Parathyroid adenoma (tissue), 2 donors: ENCODE data around the gene SLC26A11.

Experiments used
- H2AFZ ChIP-seq: fragments of 300-600 bp; sonication (generic); one replicate; pipeline ENCODE4 v1.7.0; 2017; ENCODE audit warnings: antibody characterized with exemption, mild to moderate bottlenecking
- H3K27ac ChIP-seq: fragments of 300-600 bp; sonication (generic); one replicate; pipeline ENCODE4 v1.7.0; 2017
- H3K27me3 ChIP-seq: fragments of 300-600 bp; sonication (generic); one replicate; pipeline ENCODE4 v1.7.0; 2017; ENCODE audit warnings: low read length; ENCODE audit not compliant: control insufficient read depth, insufficient read depth
- H3K36me3 ChIP-seq: fragments of 300-600 bp; sonication (generic); one replicate; pipeline ENCODE4 v1.7.0; 2017; ENCODE audit warnings: low read length; ENCODE audit not compliant: control insufficient read depth, insufficient read depth
- H3K4me1 ChIP-seq: fragments of 300-600 bp; sonication (generic); one replicate; pipeline ENCODE4 v1.7.0; 2017; ENCODE audit warnings: control low read depth
- H3K4me2 ChIP-seq: fragments of 300-600 bp; sonication (generic); one replicate; pipeline ENCODE4 v1.7.0; 2017; ENCODE audit warnings: low read length
- H3K4me3 ChIP-seq: fragments of 300-600 bp; sonication (generic); one replicate; pipeline ENCODE4 v1.7.0; 2017; ENCODE audit warnings: low read depth, low read length
- H3K79me2 ChIP-seq: fragments of 300-600 bp; sonication (generic); one replicate; pipeline ENCODE4 v1.7.0; 2017; ENCODE audit warnings: control low read depth
- H3K9ac ChIP-seq: fragments of 300-600 bp; sonication (generic); one replicate; pipeline ENCODE4 v1.7.0; 2017; ENCODE audit warnings: mild to moderate bottlenecking
- H3K9me3 ChIP-seq: fragments of 300-600 bp; sonication (generic); one replicate; pipeline ENCODE4 v1.7.0; 2017; ENCODE audit warnings: low read length; ENCODE audit not compliant: control insufficient read depth
- TF ChIP-seq, protein P1 (sequence below): fragments of 300-600 bp; sonication (generic); IDR thresholded peaks from one replicate; pipeline ENCODE4 v1.7.0; 2017; ENCODE audit warnings: antibody characterized with exemption, mild to moderate bottlenecking
- donor health status: primary hyperparathyroidism.

SLC26A11 gene

DNA sequence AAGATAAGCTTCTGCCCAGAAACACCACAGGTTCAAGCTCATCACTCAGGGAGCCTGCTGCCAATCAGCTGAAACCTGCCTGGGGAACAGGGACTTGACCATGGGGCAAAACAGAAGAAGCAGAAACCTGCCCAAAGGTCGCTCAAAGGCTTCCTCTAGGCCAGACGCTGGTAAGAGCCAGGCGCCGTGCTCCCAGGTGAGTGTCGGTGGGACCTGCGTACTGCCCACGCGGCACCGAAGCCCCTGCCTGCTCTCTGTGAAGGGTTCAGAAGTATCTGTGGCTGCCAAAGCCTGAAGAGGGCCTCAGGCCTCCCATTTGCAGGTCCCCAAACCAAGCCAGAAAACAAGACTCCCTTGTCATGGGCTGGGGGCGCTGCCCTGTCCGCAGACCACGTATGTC, 10.5 kb upstream of the SLC26A11 start:
- no peak overlapping the region for H3K27ac ChIP-seq
- H3K79me2 ChIP-seq: no peaks in the 10 kb centered on the region
- no peaks in the 10 kb centered on the region for H3K27me3 ChIP-seq
- no peak overlapping the region for H3K4me3 ChIP-seq
- no peaks in the 10 kb centered on the region for H3K36me3 ChIP-seq
- no peak overlapping the region for H2AFZ ChIP-seq
- TF ChIP-seq, protein P1, sequence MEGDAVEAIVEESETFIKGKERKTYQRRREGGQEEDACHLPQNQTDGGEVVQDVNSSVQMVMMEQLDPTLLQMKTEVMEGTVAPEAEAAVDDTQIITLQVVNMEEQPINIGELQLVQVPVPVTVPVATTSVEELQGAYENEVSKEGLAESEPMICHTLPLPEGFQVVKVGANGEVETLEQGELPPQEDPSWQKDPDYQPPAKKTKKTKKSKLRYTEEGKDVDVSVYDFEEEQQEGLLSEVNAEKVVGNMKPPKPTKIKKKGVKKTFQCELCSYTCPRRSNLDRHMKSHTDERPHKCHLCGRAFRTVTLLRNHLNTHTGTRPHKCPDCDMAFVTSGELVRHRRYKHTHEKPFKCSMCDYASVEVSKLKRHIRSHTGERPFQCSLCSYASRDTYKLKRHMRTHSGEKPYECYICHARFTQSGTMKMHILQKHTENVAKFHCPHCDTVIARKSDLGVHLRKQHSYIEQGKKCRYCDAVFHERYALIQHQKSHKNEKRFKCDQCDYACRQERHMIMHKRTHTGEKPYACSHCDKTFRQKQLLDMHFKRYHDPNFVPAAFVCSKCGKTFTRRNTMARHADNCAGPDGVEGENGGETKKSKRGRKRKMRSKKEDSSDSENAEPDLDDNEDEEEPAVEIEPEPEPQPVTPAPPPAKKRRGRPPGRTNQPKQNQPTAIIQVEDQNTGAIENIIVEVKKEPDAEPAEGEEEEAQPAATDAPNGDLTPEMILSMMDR: no peak
- no peak overlapping the region for H3K9ac ChIP-seq
- H3K9me3 ChIP-seq: no peaks in the 10 kb centered on the region
- H3K4me2 ChIP-seq: no peak overlapping the region
- no peaks in the 10 kb centered on the region for H3K4me1 ChIP-seq

DNA sequence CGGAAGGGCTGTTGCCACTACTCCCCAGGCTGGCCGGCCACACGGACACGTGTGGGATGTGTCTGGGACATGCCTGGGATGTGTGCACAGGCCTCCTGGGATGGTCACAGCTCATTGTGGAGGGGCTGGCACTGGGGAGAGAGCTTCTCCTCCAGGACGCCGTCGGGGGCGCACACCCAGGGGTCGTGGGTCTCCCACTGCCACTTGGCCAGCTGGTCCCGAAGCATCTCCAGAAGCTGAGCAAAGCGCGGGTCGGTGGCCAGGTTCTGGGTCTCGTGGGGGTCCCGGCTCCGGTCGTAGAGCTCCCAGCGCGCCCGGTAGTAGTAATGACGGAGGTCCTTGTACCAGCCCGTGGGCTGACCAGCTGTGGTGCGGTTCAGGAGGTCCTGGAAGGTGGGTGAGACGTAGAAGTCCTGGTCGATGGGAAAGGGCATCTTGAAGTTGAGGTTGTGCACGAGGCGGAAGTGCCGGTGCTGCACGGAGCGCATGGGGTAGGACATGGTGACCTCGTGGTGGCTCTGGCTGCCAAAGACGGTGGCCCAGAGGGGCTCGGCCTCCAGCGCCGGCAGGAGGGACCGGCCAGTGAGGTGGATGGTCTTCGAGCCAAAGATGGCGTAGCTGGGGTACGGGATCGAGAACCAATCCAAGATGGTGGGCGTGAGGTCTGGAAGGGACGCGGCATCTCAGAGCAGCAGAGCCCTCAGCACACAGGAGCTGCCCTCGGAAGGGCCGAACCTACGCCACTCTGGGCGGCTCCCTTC, 9.7 kb upstream of the SLC26A11 start:
- Histone ChIP-seq H3K4me2 (no peak overlapping the region), H2AFZ (no peak overlapping the region), H3K79me2 (no peaks in the 10 kb centered on the region), H3K4me1 (no peaks in the 10 kb centered on the region), H3K9ac (no peak overlapping the region), H3K36me3 (no peaks in the 10 kb centered on the region), H3K27ac (no peak overlapping the region), H3K4me3 (no peak overlapping the region), H3K9me3 (no peaks in the 10 kb centered on the region), H3K27me3 (no peaks in the 10 kb centered on the region)
- TF ChIP-seq, protein P1: no peak

DNA sequence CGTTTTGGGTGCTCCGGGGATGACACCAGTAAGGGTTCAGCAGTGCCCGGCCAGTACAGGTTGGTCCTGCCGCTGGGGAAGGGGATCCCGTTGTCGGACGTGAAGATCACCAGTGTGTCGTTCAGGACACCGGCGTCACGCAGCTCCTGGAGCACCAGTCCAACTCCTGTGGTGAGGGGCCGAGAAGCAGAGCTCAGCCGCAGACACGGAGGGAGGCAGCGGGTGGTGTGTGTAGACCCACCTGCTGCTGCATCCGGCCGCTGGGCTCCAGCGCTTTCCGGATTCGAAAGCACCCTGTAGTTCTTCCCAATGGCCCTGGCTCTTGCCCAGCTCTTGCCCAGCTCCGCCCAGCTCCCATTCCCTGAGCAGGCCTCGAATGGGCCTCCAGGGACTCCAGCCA, 8.1 kb upstream of the SLC26A11 start:
- TF ChIP-seq, protein P1: no peak
- Histone ChIP-seq H3K36me3 (no peaks in the 10 kb centered on the region), H3K79me2 (no peaks in the 10 kb centered on the region), H3K9ac (no peak overlapping the region), H3K4me3 (no peak overlapping the region), H3K4me2 (no peak overlapping the region), H3K27me3 (no peaks in the 10 kb centered on the region), H3K4me1 (no peaks in the 10 kb centered on the region), H3K27ac (no peak overlapping the region), H3K9me3 (no peaks in the 10 kb centered on the region), H2AFZ (no peak overlapping the region)

DNA sequence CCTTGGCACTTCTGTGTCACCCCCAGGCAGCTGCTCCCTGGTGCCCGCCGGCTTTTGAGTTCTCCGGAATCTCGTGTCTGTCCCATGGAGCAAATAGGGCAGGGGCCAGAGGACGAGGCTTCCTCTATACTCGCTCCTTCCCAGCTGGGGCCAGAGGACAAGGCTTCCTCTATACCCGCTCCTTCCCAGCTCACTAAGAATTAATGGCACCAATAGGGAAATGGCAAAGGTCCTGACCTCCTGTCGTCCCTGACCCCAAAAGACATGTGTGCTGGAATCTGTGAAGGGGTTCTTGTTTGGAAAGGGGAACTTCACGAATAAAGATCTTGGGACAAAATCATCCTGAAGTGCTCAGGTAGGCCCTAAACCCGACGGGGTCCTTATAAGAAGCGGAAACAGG, 7.7 kb upstream of the SLC26A11 start:
- Histone ChIP-seq H3K36me3 (no peaks in the 10 kb centered on the region), H3K27ac (no peak overlapping the region), H3K79me2 (no peaks in the 10 kb centered on the region), H3K27me3 (no peaks in the 10 kb centered on the region), H2AFZ (no peak overlapping the region), H3K9me3 (no peaks in the 10 kb centered on the region), H3K4me1 (no peaks in the 10 kb centered on the region), H3K4me3 (no peak overlapping the region), H3K9ac (no peak overlapping the region), H3K4me2 (no peak overlapping the region)
- TF ChIP-seq, protein P1: no peak
